Measurements from ENCODE around the gene ICAM2.

Gene ICAM2

GRCh38 chr17:63998050-63998720 is 22.2 kb downstream of the ICAM2 start, which contains the start of gene PRR29:
Gene PRR29 (plus strand): TSS chr17:63998351. CDS start chr17:63998365, 14 bp downstream.
- H3K4me1 ChIP-seq (ENCODE audit: control insufficient read depth in 2 of 2, insufficient read depth in 2 of 2, low read length in 2 of 2), result peaks cover 10 to 12% of the 10 kb centered on the region in 2 donors
- no peak within 1 kb of the TSS for H3K27ac ChIP-seq (ENCODE audit: low read depth in 2 of 2, low read length in 2 of 2)
- no peaks in the 10 kb centered on the region for H3K9me3 ChIP-seq (ENCODE audit: control insufficient read depth in 2 of 2, low read length in 2 of 2)
- no peaks in the 10 kb centered on the region for H3K36me3 ChIP-seq (ENCODE audit: control insufficient read depth in 2 of 2, insufficient read depth in 2 of 2, low read length in 2 of 2)
- H3K4me3 ChIP-seq (ENCODE audit: low read length in 2 of 2), result peak within 1 kb of the TSS; percentile 73 to 81
- peaks cover 29 to 31% of the 10 kb centered on the region in 2 donors for H3K27me3 ChIP-seq (ENCODE audit: control insufficient read depth in 2 of 2, insufficient read depth in 2 of 2, low read length in 2 of 2)
- peak within 1 kb of the TSS in 1 of 2 donors; percentile 18 for H3K9ac ChIP-seq (ENCODE audit: low read depth in 1 of 2, low read length in 2 of 2)

- no peaks in the 10 kb centered on the region for H3K9me3 ChIP-seq (ENCODE audit: control insufficient read depth in 2 of 2, low read length in 2 of 2)
- H3K4me1 ChIP-seq (ENCODE audit: control insufficient read depth in 2 of 2, insufficient read depth in 2 of 2, low read length in 2 of 2), result peaks cover 10 to 12% of the 10 kb centered on the region in 2 donors
- H3K9ac ChIP-seq (ENCODE audit: low read depth in 1 of 2, low read length in 2 of 2), result no peak overlapping the region
- peak overlapping the region; percentile 73 to 81 for H3K4me3 ChIP-seq (ENCODE audit: low read length in 2 of 2)
- H3K27me3 ChIP-seq (ENCODE audit: control insufficient read depth in 2 of 2, insufficient read depth in 2 of 2, low read length in 2 of 2), result peaks cover 30 to 31% of the 10 kb centered on the region in 2 donors
- no peak overlapping the region for H3K27ac ChIP-seq (ENCODE audit: low read depth in 2 of 2, low read length in 2 of 2)
- no peaks in the 10 kb centered on the region for H3K36me3 ChIP-seq (ENCODE audit: control insufficient read depth in 2 of 2, insufficient read depth in 2 of 2, low read length in 2 of 2)
Measured at GRCh38 chr17:63997341-63998048, 22.9 kb downstream of the ICAM2 start.

GRCh38 chr17:63996430-63997182 is 23.8 kb downstream of the ICAM2 start:
- Histone ChIP-seq H3K27ac (ENCODE audit: low read depth in 2 of 2, low read length in 2 of 2) (no peak overlapping the region), H3K9ac (ENCODE audit: low read depth in 1 of 2, low read length in 2 of 2) (no peak overlapping the region), H3K4me1 (ENCODE audit: control insufficient read depth in 2 of 2, insufficient read depth in 2 of 2, low read length in 2 of 2) (peaks cover 10 to 12% of the 10 kb centered on the region in 2 donors), H3K9me3 (ENCODE audit: control insufficient read depth in 2 of 2, low read length in 2 of 2) (no peaks in the 10 kb centered on the region), H3K27me3 (ENCODE audit: control insufficient read depth in 2 of 2, insufficient read depth in 2 of 2, low read length in 2 of 2) (peaks cover 31 to 37% of the 10 kb centered on the region in 2 donors), H3K4me3 (ENCODE audit: low read length in 2 of 2) (no peak overlapping the region), H3K36me3 (ENCODE audit: control insufficient read depth in 2 of 2, insufficient read depth in 2 of 2, low read length in 2 of 2) (no peaks in the 10 kb centered on the region)

- Histone ChIP-seq H3K9ac (ENCODE audit: low read depth in 1 of 2, low read length in 2 of 2) (no peak overlapping the region), H3K27me3 (ENCODE audit: control insufficient read depth in 2 of 2, insufficient read depth in 2 of 2, low read length in 2 of 2) (peaks cover 31 to 40% of the 10 kb centered on the region in 2 donors), H3K4me1 (ENCODE audit: control insufficient read depth in 2 of 2, insufficient read depth in 2 of 2, low read length in 2 of 2) (peaks cover 10 to 12% of the 10 kb centered on the region in 2 donors), H3K4me3 (ENCODE audit: low read length in 2 of 2) (no peak overlapping the region), H3K36me3 (ENCODE audit: control insufficient read depth in 2 of 2, insufficient read depth in 2 of 2, low read length in 2 of 2) (no peaks in the 10 kb centered on the region), H3K9me3 (ENCODE audit: control insufficient read depth in 2 of 2, low read length in 2 of 2) (no peaks in the 10 kb centered on the region), H3K27ac (ENCODE audit: low read depth in 2 of 2, low read length in 2 of 2) (no peak overlapping the region)
Measured at GRCh38 chr17:63995626-63996025, 24.8 kb downstream of the ICAM2 start.

- Histone ChIP-seq H3K9me3 (ENCODE audit: control insufficient read depth in 2 of 2, low read length in 2 of 2) (no peaks in the 10 kb centered on the region), H3K27me3 (ENCODE audit: control insufficient read depth in 2 of 2, insufficient read depth in 2 of 2, low read length in 2 of 2) (peaks cover 20 to 33% of the 10 kb centered on the region in 2 donors), H3K27ac (ENCODE audit: low read depth in 2 of 2, low read length in 2 of 2) (no peak overlapping the region), H3K9ac (ENCODE audit: low read depth in 1 of 2, low read length in 2 of 2) (no peak overlapping the region), H3K4me3 (ENCODE audit: low read length in 2 of 2) (no peak overlapping the region), H3K36me3 (ENCODE audit: control insufficient read depth in 2 of 2, insufficient read depth in 2 of 2, low read length in 2 of 2) (no peaks in the 10 kb centered on the region), H3K4me1 (ENCODE audit: control insufficient read depth in 2 of 2, insufficient read depth in 2 of 2, low read length in 2 of 2) (peaks cover 7 to 12% of the 10 kb centered on the region in 2 donors)
Measured at GRCh38 chr17:63993368-63993985, 27.0 kb downstream of the ICAM2 start.

- no peaks in the 10 kb centered on the region for H3K9me3 ChIP-seq (ENCODE audit: control insufficient read depth in 2 of 2, low read length in 2 of 2)
- no peak overlapping the region for H3K9ac ChIP-seq (ENCODE audit: low read depth in 1 of 2, low read length in 2 of 2)
- peaks cover 6 to 17% of the 10 kb centered on the region in 2 donors for H3K27me3 ChIP-seq (ENCODE audit: control insufficient read depth in 2 of 2, insufficient read depth in 2 of 2, low read length in 2 of 2)
- H3K4me3 ChIP-seq (ENCODE audit: low read length in 2 of 2), result no peak overlapping the region
- H3K36me3 ChIP-seq (ENCODE audit: control insufficient read depth in 2 of 2, insufficient read depth in 2 of 2, low read length in 2 of 2), result no peaks in the 10 kb centered on the region
- no peak overlapping the region for H3K27ac ChIP-seq (ENCODE audit: low read depth in 2 of 2, low read length in 2 of 2)
- H3K4me1 ChIP-seq (ENCODE audit: control insufficient read depth in 2 of 2, insufficient read depth in 2 of 2, low read length in 2 of 2), result no peaks in the 10 kb centered on the region
Measured at GRCh38 chr17:63991611-63992010, 28.8 kb downstream of the ICAM2 start.

DNA sequence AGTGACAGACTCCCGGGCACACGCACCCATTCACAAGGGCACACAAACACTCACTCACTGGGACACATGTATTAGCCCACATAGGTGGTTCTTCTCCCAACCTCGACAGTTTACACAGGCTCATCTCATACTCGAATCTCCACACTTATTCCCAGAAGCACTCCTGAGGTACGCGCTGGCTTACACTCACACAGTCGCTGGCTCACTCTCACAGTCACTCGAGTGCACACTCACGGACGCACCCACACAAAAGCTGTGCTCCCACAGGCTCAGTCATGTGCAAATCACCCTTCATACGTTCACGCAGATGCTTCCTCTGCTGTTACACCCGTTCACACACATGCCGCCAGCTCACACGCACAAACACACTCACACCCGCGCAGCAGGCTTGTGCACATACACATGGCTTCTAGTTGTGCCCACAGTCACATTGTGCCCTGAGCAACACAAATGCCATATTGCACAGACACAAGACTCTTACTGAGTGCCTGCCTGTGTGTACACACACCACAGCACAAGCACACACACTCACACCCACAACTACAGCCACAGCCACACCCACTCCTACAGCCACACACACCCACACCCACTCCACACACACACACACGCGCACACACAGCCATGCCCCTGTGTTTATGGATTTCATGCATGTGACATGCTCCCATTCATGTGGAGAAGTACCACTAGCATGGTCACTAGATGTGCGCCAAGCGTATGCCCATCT is 30.6 kb downstream of the ICAM2 start:
- no peak overlapping the region for H3K4me3 ChIP-seq (ENCODE audit: low read length in 2 of 2)
- H3K4me1 ChIP-seq (ENCODE audit: control insufficient read depth in 2 of 2, insufficient read depth in 2 of 2, low read length in 2 of 2), result peaks cover 0 to 3% of the 10 kb centered on the region in 2 donors
- no peak overlapping the region for H3K27ac ChIP-seq (ENCODE audit: low read depth in 2 of 2, low read length in 2 of 2)
- no peaks in the 10 kb centered on the region for H3K9me3 ChIP-seq (ENCODE audit: control insufficient read depth in 2 of 2, low read length in 2 of 2)
- H3K27me3 ChIP-seq (ENCODE audit: control insufficient read depth in 2 of 2, insufficient read depth in 2 of 2, low read length in 2 of 2), result peaks cover 6 to 17% of the 10 kb centered on the region in 2 donors
- H3K9ac ChIP-seq (ENCODE audit: low read depth in 1 of 2, low read length in 2 of 2), result no peak overlapping the region
- H3K36me3 ChIP-seq (ENCODE audit: control insufficient read depth in 2 of 2, insufficient read depth in 2 of 2, low read length in 2 of 2), result no peaks in the 10 kb centered on the region

DNA sequence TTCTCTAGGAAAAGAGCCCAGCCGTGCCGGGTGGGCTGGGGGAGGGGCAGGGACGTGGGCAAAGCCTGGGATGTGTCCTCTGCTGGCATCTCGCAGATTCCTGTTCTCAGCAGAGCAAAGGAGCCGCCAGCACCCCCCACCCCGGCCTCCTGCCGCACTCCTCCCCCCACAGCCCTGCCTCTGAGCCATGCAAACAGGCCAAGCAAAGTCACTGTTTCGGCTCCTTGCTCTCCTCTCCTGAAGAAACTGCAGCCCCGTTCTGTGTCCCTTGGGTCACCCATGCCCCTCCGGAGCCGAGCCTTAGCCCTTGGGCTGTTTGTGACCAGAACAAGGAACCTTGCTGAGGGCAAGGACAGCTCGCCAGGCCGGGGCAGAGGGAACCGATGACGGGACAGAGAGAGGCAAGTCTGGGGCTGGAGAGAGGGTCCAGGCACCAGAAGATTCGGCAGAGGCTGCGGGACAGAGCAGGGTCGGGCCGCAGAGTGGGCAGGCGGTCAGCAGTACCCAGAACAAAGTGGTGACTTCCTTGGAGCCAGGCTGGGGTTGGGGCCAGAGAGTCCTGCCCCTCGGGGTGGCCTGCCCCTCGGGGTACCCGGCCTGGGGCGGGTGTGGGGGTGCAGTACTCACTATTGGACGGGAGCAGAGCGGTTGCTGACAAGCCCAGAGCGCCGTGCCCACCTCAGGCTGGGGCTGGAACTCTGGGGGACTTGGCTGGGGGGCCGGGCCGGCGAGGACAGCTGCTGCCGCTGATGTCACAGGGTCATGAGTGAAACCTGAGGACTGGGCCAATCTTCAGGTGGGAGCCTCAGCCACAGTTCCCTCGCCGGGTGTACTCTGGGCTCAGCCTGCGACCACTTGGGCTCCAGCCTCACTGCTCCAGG is 31.5 kb downstream of the ICAM2 start:
- Histone ChIP-seq H3K4me3 (ENCODE audit: low read length in 2 of 2) (no peak overlapping the region), H3K4me1 (ENCODE audit: control insufficient read depth in 2 of 2, insufficient read depth in 2 of 2, low read length in 2 of 2) (peaks cover 0 to 6% of the 10 kb centered on the region in 2 donors), H3K9ac (ENCODE audit: low read depth in 1 of 2, low read length in 2 of 2) (no peak overlapping the region), H3K27me3 (ENCODE audit: control insufficient read depth in 2 of 2, insufficient read depth in 2 of 2, low read length in 2 of 2) (peaks cover 6 to 17% of the 10 kb centered on the region in 2 donors), H3K36me3 (ENCODE audit: control insufficient read depth in 2 of 2, insufficient read depth in 2 of 2, low read length in 2 of 2) (no peaks in the 10 kb centered on the region), H3K9me3 (ENCODE audit: control insufficient read depth in 2 of 2, low read length in 2 of 2) (no peaks in the 10 kb centered on the region), H3K27ac (ENCODE audit: low read depth in 2 of 2, low read length in 2 of 2) (no peak overlapping the region)

- Histone ChIP-seq H3K9me3 (ENCODE audit: control insufficient read depth in 2 of 2, low read length in 2 of 2) (no peaks in the 10 kb centered on the region), H3K9ac (ENCODE audit: low read depth in 1 of 2, low read length in 2 of 2) (no peak overlapping the region), H3K4me3 (ENCODE audit: low read length in 2 of 2) (no peak overlapping the region), H3K36me3 (ENCODE audit: control insufficient read depth in 2 of 2, insufficient read depth in 2 of 2, low read length in 2 of 2) (no peaks in the 10 kb centered on the region), H3K4me1 (ENCODE audit: control insufficient read depth in 2 of 2, insufficient read depth in 2 of 2, low read length in 2 of 2) (peaks cover 0 to 6% of the 10 kb centered on the region in 2 donors), H3K27me3 (ENCODE audit: control insufficient read depth in 2 of 2, insufficient read depth in 2 of 2, low read length in 2 of 2) (peaks cover 0 to 17% of the 10 kb centered on the region in 2 donors), H3K27ac (ENCODE audit: low read depth in 2 of 2, low read length in 2 of 2) (no peak overlapping the region)
Measured at GRCh38 chr17:63988127-63988478, 32.3 kb downstream of the ICAM2 start.
